Measurements from ENCODE around the gene ANKRD9. TPM values are rescaled to one million over a fixed set of nuclear protein-coding genes. Genes with fewer than 3 reads are reported as not detected.
A peak's percentile ranks its signal among the peaks of the same experiment; 100 is the strongest.

Gene ANKRD9
- polyA plus RNA-seq, 1 donor: 33.3 TPM

GRCh38 chr14:102511538-102511937 is 2.0 kb upstream of the ANKRD9 start:
- H3K27ac ChIP-seq (ENCODE audit: low read length): peak overlapping the region; percentile 96
- no peaks in the 10 kb centered on the region for H3K9me3 ChIP-seq (ENCODE audit: control insufficient read depth, low read depth, low read length)
- no peak overlapping the region for H3K4me3 ChIP-seq (ENCODE audit: low read length)
- WGBS (ENCODE audit: insufficient coverage, low lambda C conversion rate): no CpG with 5 or more reads among the region's 5 CpGs
- peaks cover 3% of the 10 kb centered on the region for H3K36me3 ChIP-seq (ENCODE audit: control insufficient read depth, insufficient read depth, low read length)
- H3K4me1 ChIP-seq (ENCODE audit: control insufficient read depth, insufficient read depth, low read length): peaks cover 45% of the 10 kb centered on the region
- H3K27me3 ChIP-seq (ENCODE audit: control insufficient read depth, insufficient read depth, low read length): no peaks in the 10 kb centered on the region
- peak; percentile 90 to 92 for DNase-seq

GRCh38 chr14:102510616-102511520 is 1.3 kb upstream of the ANKRD9 start:
- Histone ChIP-seq H3K4me3 (ENCODE audit: low read length) (peak overlapping the region; percentile 80), H3K4me1 (ENCODE audit: control insufficient read depth, insufficient read depth, low read length) (peaks cover 42% of the 10 kb centered on the region), H3K27me3 (ENCODE audit: control insufficient read depth, insufficient read depth, low read length) (no peaks in the 10 kb centered on the region), H3K9me3 (ENCODE audit: control insufficient read depth, low read depth, low read length) (no peaks in the 10 kb centered on the region), H3K36me3 (ENCODE audit: control insufficient read depth, insufficient read depth, low read length) (peaks cover 9% of the 10 kb centered on the region), H3K27ac (ENCODE audit: low read length) (peak overlapping the region; percentile 96)
- peak; percentile 87 to 91 for DNase-seq
- no CpG with 5 or more reads among the region's 19 CpGs for WGBS (ENCODE audit: insufficient coverage, low lambda C conversion rate)

DNA sequence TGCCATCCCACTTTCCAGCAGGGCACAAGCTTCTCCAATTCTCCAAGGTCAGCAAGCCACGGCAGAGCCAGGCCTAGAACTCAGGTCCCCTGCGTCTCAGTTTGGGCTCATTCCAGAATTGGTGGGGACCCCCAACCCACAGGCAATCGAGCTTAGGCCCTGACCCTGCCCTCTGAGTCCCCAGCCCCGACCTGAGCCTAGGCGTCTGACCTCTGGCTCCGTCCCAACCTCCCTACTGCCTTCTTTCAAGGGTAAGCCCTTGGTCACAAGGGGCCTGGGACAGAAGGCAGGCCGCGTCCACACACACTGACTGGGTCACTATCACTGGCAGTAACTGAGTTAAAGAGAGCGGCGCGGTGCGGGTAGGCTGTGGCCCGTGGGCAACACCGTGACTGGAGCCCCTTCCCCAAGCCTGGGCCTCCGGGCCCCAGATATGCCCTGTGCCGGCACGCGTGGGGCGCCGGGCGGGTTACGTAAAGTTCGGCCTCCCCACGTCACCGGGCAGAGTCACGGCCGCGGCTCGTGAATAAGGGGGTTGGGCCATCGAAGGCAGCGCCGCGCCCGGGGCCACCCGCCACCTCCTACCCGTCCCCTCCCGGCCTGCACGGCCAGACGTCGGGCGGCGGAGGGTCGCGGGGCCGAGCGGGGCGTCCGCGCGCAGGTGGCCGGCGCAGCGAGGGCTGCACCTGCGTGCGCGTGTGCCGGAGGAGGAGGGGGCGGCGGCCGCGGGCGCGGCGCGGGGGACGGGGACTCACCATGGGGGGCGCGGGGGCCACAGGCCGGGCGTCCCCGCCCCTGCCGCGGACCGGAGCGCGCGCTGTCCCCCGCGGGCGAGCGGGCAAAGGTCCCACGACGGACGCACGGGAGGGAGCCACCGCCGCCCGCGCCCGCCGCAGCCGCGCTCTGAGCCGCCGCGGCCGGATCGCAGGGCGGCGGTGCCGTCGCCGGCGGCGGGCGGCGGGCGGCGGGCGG is 516 bp downstream of the ANKRD9 start:
- H3K9me3 ChIP-seq (ENCODE audit: control insufficient read depth, low read depth, low read length): no peaks in the 10 kb centered on the region
- WGBS (ENCODE audit: insufficient coverage, low lambda C conversion rate): no CpG with 5 or more reads among the region's 110 CpGs
- peaks cover 47% of the 10 kb centered on the region for H3K4me1 ChIP-seq (ENCODE audit: control insufficient read depth, insufficient read depth, low read length)

DNA sequence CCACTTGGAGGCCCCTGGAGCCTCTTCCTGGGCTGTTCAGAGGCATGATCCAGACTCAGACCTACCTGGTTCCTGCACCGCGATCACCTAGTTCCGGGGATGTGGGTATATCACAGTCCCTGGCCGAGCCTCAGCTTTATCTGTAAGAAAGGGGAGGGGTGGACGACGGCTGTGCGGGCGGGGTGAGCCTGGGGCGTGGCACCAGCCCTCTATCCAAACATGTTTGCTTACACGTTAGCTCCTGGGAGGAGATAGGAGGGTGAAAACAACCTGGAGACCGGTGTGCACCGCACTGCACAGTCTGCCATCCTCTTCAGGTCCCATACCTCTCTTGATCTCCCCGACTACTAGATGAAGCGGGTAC is 1.2 kb downstream of the ANKRD9 start:
- DNase-seq: peak; percentile 78 to 94
- Histone ChIP-seq H3K27me3 (ENCODE audit: control insufficient read depth, insufficient read depth, low read length) (no peaks in the 10 kb centered on the region), H3K4me1 (ENCODE audit: control insufficient read depth, insufficient read depth, low read length) (peaks cover 47% of the 10 kb centered on the region), H3K9me3 (ENCODE audit: control insufficient read depth, low read depth, low read length) (no peaks in the 10 kb centered on the region), H3K36me3 (ENCODE audit: control insufficient read depth, insufficient read depth, low read length) (peaks cover 16% of the 10 kb centered on the region), H3K4me3 (ENCODE audit: low read length) (peak overlapping the region; percentile 81), H3K27ac (ENCODE audit: low read length) (peak overlapping the region; percentile 96)
- WGBS (ENCODE audit: insufficient coverage, low lambda C conversion rate): no CpG with 5 or more reads among the region's 14 CpGs

More for the DNA sequence above, 516 bp downstream of the ANKRD9 start:
- Histone ChIP-seq H3K4me3 (ENCODE audit: low read length) (peak overlapping the region; percentile 81), H3K36me3 (ENCODE audit: control insufficient read depth, insufficient read depth, low read length) (peaks cover 16% of the 10 kb centered on the region), H3K27me3 (ENCODE audit: control insufficient read depth, insufficient read depth, low read length) (no peaks in the 10 kb centered on the region), H3K27ac (ENCODE audit: low read length) (peak overlapping the region; percentile 96)
- peak in 1 of 2 donors; percentile 85 for DNase-seq

DNA sequence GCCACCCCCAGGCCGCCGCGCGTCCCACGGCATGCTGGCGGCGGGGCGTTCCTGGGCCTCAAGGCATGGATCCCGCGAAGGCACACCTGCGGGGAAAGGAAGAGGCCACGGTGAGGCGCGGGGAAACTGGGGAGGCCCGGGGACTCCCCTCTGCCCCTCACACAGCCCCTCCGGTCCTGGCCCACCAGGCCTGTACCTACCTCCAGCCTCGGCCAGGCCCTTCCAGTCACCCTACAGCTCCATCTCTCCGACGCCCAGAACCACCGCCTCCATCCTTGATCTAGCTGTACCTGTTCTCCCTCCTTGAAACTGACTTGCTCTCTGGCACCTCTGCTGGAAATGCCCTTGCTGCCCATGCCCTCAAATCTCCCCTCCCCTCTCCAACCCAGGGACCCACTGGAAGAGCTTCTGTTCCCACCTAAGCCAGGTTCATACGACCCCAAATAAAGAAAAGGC is 1.7 kb downstream of the ANKRD9 start:
- peaks cover 42% of the 10 kb centered on the region for H3K4me1 ChIP-seq (ENCODE audit: control insufficient read depth, insufficient read depth, low read length)
- H3K9me3 ChIP-seq (ENCODE audit: control insufficient read depth, low read depth, low read length): no peaks in the 10 kb centered on the region
- peaks cover 16% of the 10 kb centered on the region for H3K36me3 ChIP-seq (ENCODE audit: control insufficient read depth, insufficient read depth, low read length)
- WGBS (ENCODE audit: insufficient coverage, low lambda C conversion rate): no CpG with 5 or more reads among the region's 21 CpGs
- peak overlapping the region; percentile 96 for H3K27ac ChIP-seq (ENCODE audit: low read length)
- no peaks in the 10 kb centered on the region for H3K27me3 ChIP-seq (ENCODE audit: control insufficient read depth, insufficient read depth, low read length)
- DNase-seq: no peak
- peak overlapping the region; percentile 81 for H3K4me3 ChIP-seq (ENCODE audit: low read length)

- H3K36me3 ChIP-seq (ENCODE audit: control insufficient read depth, insufficient read depth, low read length): peaks cover 16% of the 10 kb centered on the region
- H3K27ac ChIP-seq (ENCODE audit: low read length): no peak overlapping the region
- peaks cover 36% of the 10 kb centered on the region for H3K4me1 ChIP-seq (ENCODE audit: control insufficient read depth, insufficient read depth, low read length)
- no CpG with 5 or more reads among the region's 115 CpGs for WGBS (ENCODE audit: insufficient coverage, low lambda C conversion rate)
- H3K4me3 ChIP-seq (ENCODE audit: low read length): no peak overlapping the region
- DNase-seq: no peak
- H3K27me3 ChIP-seq (ENCODE audit: control insufficient read depth, insufficient read depth, low read length): no peaks in the 10 kb centered on the region
- H3K9me3 ChIP-seq (ENCODE audit: control insufficient read depth, low read depth, low read length): no peaks in the 10 kb centered on the region
These were observed 2.3 kb downstream of the ANKRD9 start for GRCh38 chr14:102507081-102507856.

DNA sequence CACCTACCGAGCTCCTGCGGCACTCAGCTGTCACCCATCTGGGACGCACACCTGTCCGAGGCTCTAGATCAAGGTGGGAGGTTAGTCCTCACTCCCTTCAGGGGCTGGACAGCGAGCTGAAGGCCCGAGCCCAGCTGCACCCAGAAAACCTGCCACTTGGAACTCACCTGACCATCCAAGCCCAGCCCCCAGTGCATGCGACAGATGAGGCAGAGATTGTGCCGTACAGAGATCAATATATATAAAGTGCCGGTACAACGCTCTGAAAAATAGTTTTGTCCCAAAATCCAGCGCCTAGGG is 3.0 kb downstream of the ANKRD9 start:
- 100% methylated on average over 2 of the region's 11 CpGs for WGBS (ENCODE audit: insufficient coverage, low lambda C conversion rate)
- DNase-seq: no peak
- Histone ChIP-seq H3K9me3 (ENCODE audit: control insufficient read depth, low read depth, low read length) (no peaks in the 10 kb centered on the region), H3K4me3 (ENCODE audit: low read length) (no peak overlapping the region), H3K36me3 (ENCODE audit: control insufficient read depth, insufficient read depth, low read length) (peaks cover 16% of the 10 kb centered on the region), H3K4me1 (ENCODE audit: control insufficient read depth, insufficient read depth, low read length) (peaks cover 29% of the 10 kb centered on the region), H3K27ac (ENCODE audit: low read length) (no peak overlapping the region), H3K27me3 (ENCODE audit: control insufficient read depth, insufficient read depth, low read length) (no peaks in the 10 kb centered on the region)

- H3K27me3 ChIP-seq (ENCODE audit: control insufficient read depth, insufficient read depth, low read length): no peaks in the 10 kb centered on the region
- H3K9me3 ChIP-seq (ENCODE audit: control insufficient read depth, low read depth, low read length): no peaks in the 10 kb centered on the region
- no CpG with 5 or more reads among the region's 19 CpGs for WGBS (ENCODE audit: insufficient coverage, low lambda C conversion rate)
- no peak overlapping the region for H3K27ac ChIP-seq (ENCODE audit: low read length)
- DNase-seq: no peak
- peaks cover 23% of the 10 kb centered on the region for H3K4me1 ChIP-seq (ENCODE audit: control insufficient read depth, insufficient read depth, low read length)
- no peak overlapping the region for H3K4me3 ChIP-seq (ENCODE audit: low read length)
- H3K36me3 ChIP-seq (ENCODE audit: control insufficient read depth, insufficient read depth, low read length): peaks cover 16% of the 10 kb centered on the region
These were observed 3.6 kb downstream of the ANKRD9 start for GRCh38 chr14:102505775-102506625.

- Histone ChIP-seq H3K27ac (ENCODE audit: low read length) (no peak overlapping the region), H3K36me3 (ENCODE audit: control insufficient read depth, insufficient read depth, low read length) (peaks cover 23% of the 10 kb centered on the region), H3K9me3 (ENCODE audit: control insufficient read depth, low read depth, low read length) (no peaks in the 10 kb centered on the region), H3K4me3 (ENCODE audit: low read length) (no peak overlapping the region), H3K4me1 (ENCODE audit: control insufficient read depth, insufficient read depth, low read length) (peaks cover 14% of the 10 kb centered on the region), H3K27me3 (ENCODE audit: control insufficient read depth, insufficient read depth, low read length) (no peaks in the 10 kb centered on the region)
- no CpG with 5 or more reads among the region's 7 CpGs for WGBS (ENCODE audit: insufficient coverage, low lambda C conversion rate)
- DNase-seq: no peak
These were observed 4.5 kb downstream of the ANKRD9 start for GRCh38 chr14:102505000-102505619.
